B cell (primary cell): Measurements from ENCODE around the gene SLX1B. TPM values are rescaled to one million over a fixed set of nuclear protein-coding genes. Genes with fewer than 3 reads are reported as not detected.
"Not testable (repeated sequence)": the region's sequence is repeated elsewhere in the genome, so short reads cannot be mapped to it uniquely, and the experiment has no call there.

Experiments used
- ATAC-seq: fragments of 200-7000 bp; cut with Tn5 transposase; one replicate; pipeline ENCODE4 v1.10.0; 2021; ENCODE audit warnings: low read depth, mild to moderate bottlenecking, moderate number of reproducible peaks, moderate library complexity
- CTCF ChIA-PET: fragments of 350-600 bp; sonication (Branson Sonifier 250); formaldehyde crosslinking; loops from one replicate; lab custom pipeline; 2021; ENCODE audit warnings: antibody characterized with exemption, inconsistent platforms; lab: Charles Lee
- POLR2A ChIA-PET: fragments of 350-600 bp; sonication (Branson Sonifier 250); formaldehyde crosslinking; loops from one replicate; lab custom pipeline; 2021; ENCODE audit warnings: antibody characterized with exemption; lab: Charles Lee
- DNase-seq: peaks from one replicate; pipeline ENCODE4 v3.0.0; 2013
- H2AFZ ChIP-seq: 2 replicates; pipeline ENCODE4 v1.6.1; 2012; ENCODE audit warnings: mild to moderate bottlenecking, low read depth, low read length; ENCODE audit not compliant: insufficient read depth, poor library complexity, severe bottlenecking
- H3K27ac ChIP-seq, 2 donors: 1 replicate in 1 of 2; 2 replicates in 1 of 2; pipeline ENCODE4 v1.5.1; 2012 to 2013; ENCODE audit warnings: low read length in 2 of 2, mild to moderate bottlenecking in 2 of 2, moderate library complexity in 1 of 2
- H3K27me3 ChIP-seq, 4 experiments: fragments of 200-600 bp in 1 of 4; sonication (generic) in 1 of 4; replicated peaks in 1 of 4; 1 replicate in 2 of 4; 2 replicates in 2 of 4; pipeline versions ENCODE4 v1.6.1 to v1.7.0; 2013 to 2016; ENCODE audit warnings: low read length in 3 of 4, mild to moderate bottlenecking in 2 of 4, mixed read lengths in 1 of 4, moderate library complexity in 1 of 4; ENCODE audit not compliant: insufficient read depth in 4 of 4, control insufficient read depth in 3 of 4; ENCODE audit errors: control extremely low read depth in 1 of 4
- H3K36me3 ChIP-seq, 2 experiments: replicated peaks in 1 of 2; 1 replicate in 1 of 2; 2 replicates in 1 of 2; pipeline versions ENCODE4 v1.6.1 to v1.7.1; 2013; ENCODE audit warnings: low read length in 1 of 2; ENCODE audit not compliant: insufficient read depth in 2 of 2, control insufficient read depth in 1 of 2; ENCODE audit errors: control extremely low read depth in 1 of 2, extremely low read depth in 1 of 2
- H3K4me1 ChIP-seq, 2 donors: fragments of 200-600 bp in 1 of 2; sonication (generic) in 1 of 2; 1 replicate in 1 of 2; 2 replicates in 1 of 2; pipeline versions ENCODE4 v1.5.1 to v1.6.1; 2013 to 2017; ENCODE audit warnings: low read length in 2 of 2; ENCODE audit not compliant: control insufficient read depth in 2 of 2, insufficient read depth in 2 of 2
- H3K4me2 ChIP-seq: replicated peaks from 2 replicates; pipeline ENCODE3; 2012; ENCODE audit warnings: mild to moderate bottlenecking, low read depth, low read length; ENCODE audit not compliant: poor library complexity, severe bottlenecking
- H3K4me3 ChIP-seq, 5 experiments: fragments of 200-600 bp in 1 of 5; sonication (generic) in 1 of 5; 1 replicate in 3 of 5; 2 replicates in 2 of 5; pipeline versions ENCODE4 v1.5.1 to v1.7.0; 2011 to 2016; ENCODE audit warnings: low read length in 4 of 5, mild to moderate bottlenecking in 4 of 5, low read depth in 2 of 5, control low read depth in 1 of 5, moderate library complexity in 1 of 5; ENCODE audit not compliant: insufficient read depth in 1 of 5; ENCODE audit errors: control extremely low read depth in 1 of 5, extremely low read depth in 1 of 5
- H3K79me2 ChIP-seq: fragments of 200-600 bp; sonication (generic); one replicate; pipeline ENCODE4 v1.6.0; 2016; ENCODE audit warnings: low read length; ENCODE audit not compliant: control insufficient read depth, insufficient read depth
- H3K9ac ChIP-seq: fragments of 200-600 bp; sonication (generic); 2 replicates; pipeline ENCODE4 v1.6.1; 2017; ENCODE audit warnings: mild to moderate bottlenecking, low read length, moderate library complexity
- H3K9me3 ChIP-seq, 3 donors: one replicate each; pipeline versions ENCODE4 v1.6.1 to v1.7.1; 2013; ENCODE audit warnings: low read length in 2 of 3; ENCODE audit not compliant: control insufficient read depth in 2 of 3, insufficient read depth in 1 of 3; ENCODE audit errors: control extremely low read depth in 1 of 3
- H4K20me1 ChIP-seq: 2 replicates; pipeline ENCODE4 v1.6.0; 2012; ENCODE audit warnings: mild to moderate bottlenecking, low read length; ENCODE audit not compliant: insufficient read depth, control insufficient read depth, poor library complexity, severe bottlenecking
- H3K27ac Mint-ChIP-seq: one replicate; pipeline ENCODE4 v1.8.0; 2021; ENCODE audit warnings: mixed read lengths
- H3K27me3 Mint-ChIP-seq: one replicate; pipeline ENCODE4 v1.8.0; 2021; ENCODE audit warnings: mixed read lengths
- H3K4me1 Mint-ChIP-seq: one replicate; pipeline ENCODE4 v1.8.0; 2021; ENCODE audit warnings: mixed read lengths
- H3K4me3 Mint-ChIP-seq: one replicate; pipeline ENCODE4 v1.8.0; 2021; ENCODE audit warnings: mixed read lengths
- H3K9me3 Mint-ChIP-seq: one replicate; pipeline ENCODE4 v1.8.0; 2022; ENCODE audit warnings: mixed read lengths; ENCODE audit not compliant: insufficient read depth
- WGBS: methylation state at CpG from one replicate; pipeline ENCODE4 v1.1.5; 2013; ENCODE audit warnings: missing lambda C conversion rate; ENCODE audit not compliant: insufficient coverage; 5-methylcytosine and 5-hydroxymethylcytosine counted together
- intact Hi-C: fragments of 100-400 bp; cut with micrococcal nuclease; formaldehyde crosslinking; loops from one replicate; pipeline ENCODE4 v1.10.0; 2022
- polyA plus RNA-seq: library from polyadenylated mRNA; depleted of rRNA; stranded (reverse); fragments of >200 nt; gene quantifications from 2 replicates; pipeline ENCODE4 v1.2.3, GENCODE V29; 2012
- total RNA-seq, 2 donors: library from RNA; stranded (reverse); fragments of 120-200 nt in 1 of 2; gene quantifications; 1 replicate in 1 of 2; 2 replicates in 1 of 2; pipeline versions ENCODE4 v1.2.3 to v1.2.4, GENCODE V29; 2013 to 2022

SLX1B gene
- total and polyA plus RNA-seq, 2 donors (not counting 1 experiment from before 2014, with no cell fraction given): 70.7 to 91.0 TPM

GRCh38 chr16:29453754-29454153 is 579 bp upstream of the SLX1B start:
- POLR2A ChIA-PET, H4K20me1 ChIP-seq, H2AFZ ChIP-seq, DNase-seq, H3K4me3 Mint-ChIP-seq, CTCF ChIA-PET, H3K4me1 ChIP-seq, H3K27ac ChIP-seq, H3K27me3 Mint-ChIP-seq, H3K4me1 Mint-ChIP-seq, H3K79me2 ChIP-seq, H3K27ac Mint-ChIP-seq, H3K9me3 Mint-ChIP-seq, intact Hi-C loops, H3K36me3 ChIP-seq, H3K27me3 ChIP-seq, H3K4me3 ChIP-seq, H3K9ac ChIP-seq, H3K9me3 ChIP-seq, H3K4me2 ChIP-seq: not testable (repeated sequence)
- ATAC-seq: peak; percentile 22
- no CpG with 5 or more reads among the region's 21 CpGs for WGBS

GRCh38 chr16:29454828-29455227 is 495 bp downstream of the SLX1B start:
- CTCF ChIA-PET, H3K4me3 Mint-ChIP-seq, H3K27ac ChIP-seq, intact Hi-C loops, H2AFZ ChIP-seq, DNase-seq, H3K9me3 ChIP-seq, H3K79me2 ChIP-seq, H3K4me3 ChIP-seq, H4K20me1 ChIP-seq, H3K4me2 ChIP-seq, H3K27me3 ChIP-seq, H3K27me3 Mint-ChIP-seq, H3K36me3 ChIP-seq, H3K9me3 Mint-ChIP-seq, POLR2A ChIA-PET, H3K4me1 Mint-ChIP-seq, H3K9ac ChIP-seq, H3K27ac Mint-ChIP-seq, H3K4me1 ChIP-seq: not testable (repeated sequence)
- WGBS: no CpG with 5 or more reads among the region's 29 CpGs
- ATAC-seq: peak; percentile 66

GRCh38 chr16:29457660-29458059 is 3.3 kb downstream of the SLX1B start:
- H3K9ac ChIP-seq, POLR2A ChIA-PET, H3K4me3 Mint-ChIP-seq, DNase-seq, H3K4me1 ChIP-seq, H3K4me2 ChIP-seq, H3K9me3 Mint-ChIP-seq, H2AFZ ChIP-seq, CTCF ChIA-PET, H3K9me3 ChIP-seq, H3K27ac ChIP-seq, H3K27me3 ChIP-seq, H3K27me3 Mint-ChIP-seq, H3K36me3 ChIP-seq, H3K79me2 ChIP-seq, H3K4me3 ChIP-seq, H4K20me1 ChIP-seq, H3K4me1 Mint-ChIP-seq, ATAC-seq, intact Hi-C loops, H3K27ac Mint-ChIP-seq: not testable (repeated sequence)
- WGBS: no CpG with 5 or more reads among the region's 2 CpGs

- not testable (repeated sequence) for ATAC-seq, H3K4me3 ChIP-seq
Observed at GRCh38 chr16:29459706-29460646, 5.6 kb downstream of the SLX1B start, which contains the start of gene SULT1A4. TSS of gene SULT1A4 (plus strand) at chr16:29459913. CDS start at chr16:29461386, 1,473 bp downstream.

More at GRCh38 chr16:29459706-29460646, 5.6 kb downstream of the SLX1B start, which contains the start of gene SULT1A4:
- H3K4me3 Mint-ChIP-seq, H3K79me2 ChIP-seq, H3K27ac Mint-ChIP-seq, H3K36me3 ChIP-seq, H3K4me1 Mint-ChIP-seq, H3K9me3 ChIP-seq, DNase-seq, H3K4me1 ChIP-seq, H3K27me3 ChIP-seq, intact Hi-C loops, H3K9me3 Mint-ChIP-seq, CTCF ChIA-PET, H3K4me2 ChIP-seq, H3K27ac ChIP-seq, POLR2A ChIA-PET, H3K27me3 Mint-ChIP-seq, H4K20me1 ChIP-seq, H2AFZ ChIP-seq, H3K9ac ChIP-seq: not testable (repeated sequence)
- WGBS: no CpG with 5 or more reads among the region's 13 CpGs
